ENCODE data around the gene DDI2.
"Not testable (repeated sequence)": the region's sequence is repeated elsewhere in the genome, so short reads cannot be mapped to it uniquely, and the experiment has no call there.

The DDI2 gene

GRCh38 chr1:15691434-15692032 is 74.3 kb downstream of the DDI2 start:
- Histone ChIP-seq H3K79me2 (ENCODE audit: control insufficient read depth, insufficient read depth, low read length, unreplicated experiment) (peaks cover 81% of the 10 kb centered on the region), H3K4me1 (ENCODE audit: control insufficient read depth, insufficient read depth, low read length, unreplicated experiment) (peaks cover 25% of the 10 kb centered on the region), H3K36me3 (ENCODE audit: insufficient read depth, low read length) (peaks cover 5% of the 10 kb centered on the region; the same call in 1 of the 2 replicates), H3K4me3 (ENCODE audit: low read depth, low read length) (no peak overlapping the region), H3K27me3 (ENCODE audit: insufficient read depth, low read length) (no peaks in the 10 kb centered on the region), H3K27ac (ENCODE audit: low read depth, low read length) (no peak overlapping the region), H2AFZ (ENCODE audit: low read length, unreplicated experiment) (no peak overlapping the region)

- Histone ChIP-seq H3K36me3 (ENCODE audit: insufficient read depth, low read length) (peaks cover 5% of the 10 kb centered on the region; the same call in 1 of the 2 replicates), H3K27me3 (ENCODE audit: insufficient read depth, low read length) (no peaks in the 10 kb centered on the region), H3K27ac (ENCODE audit: low read depth, low read length) (peak overlapping the region; percentile 8; the same call in 1 of the 2 replicates), H3K79me2 (ENCODE audit: control insufficient read depth, insufficient read depth, low read length, unreplicated experiment) (peaks cover 82% of the 10 kb centered on the region), H3K4me1 (ENCODE audit: control insufficient read depth, insufficient read depth, low read length, unreplicated experiment) (peaks cover 25% of the 10 kb centered on the region), H3K4me3 (ENCODE audit: low read depth, low read length) (no peak overlapping the region), H2AFZ (ENCODE audit: low read length, unreplicated experiment) (no peak overlapping the region)
Measured at GRCh38 chr1:15692121-15692682, 74.9 kb downstream of the DDI2 start.

DNA sequence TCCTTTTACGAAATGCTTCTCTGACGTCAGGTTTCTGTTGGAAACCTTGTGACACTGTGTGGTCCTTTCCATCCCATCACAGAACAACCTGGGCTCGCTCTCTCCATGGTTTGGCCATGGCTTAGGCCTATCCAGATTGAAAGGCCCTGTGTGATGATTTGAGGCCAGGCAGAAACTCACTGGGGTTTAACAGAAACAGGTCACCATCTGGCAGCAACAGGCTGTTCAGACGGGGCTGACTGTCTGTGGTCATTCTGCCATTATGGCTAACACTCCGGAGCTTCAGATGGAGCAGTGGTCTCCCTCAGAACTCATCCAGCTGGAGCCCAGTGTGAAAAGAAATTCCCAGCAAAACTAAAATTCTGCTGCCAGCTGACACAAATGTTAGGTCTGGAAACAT is 76.1 kb downstream of the DDI2 start:
- H3K4me3 ChIP-seq (ENCODE audit: low read depth, low read length), result no peak overlapping the region
- H2AFZ ChIP-seq (ENCODE audit: low read length, unreplicated experiment), result no peak overlapping the region
- peaks cover 21% of the 10 kb centered on the region for H3K4me1 ChIP-seq (ENCODE audit: control insufficient read depth, insufficient read depth, low read length, unreplicated experiment)
- H3K79me2 ChIP-seq (ENCODE audit: control insufficient read depth, insufficient read depth, low read length, unreplicated experiment), result peaks cover 77% of the 10 kb centered on the region
- H3K27ac ChIP-seq (ENCODE audit: low read depth, low read length), result no peak overlapping the region
- H3K36me3 ChIP-seq (ENCODE audit: insufficient read depth, low read length), result no peaks in the 10 kb centered on the region
- H3K27me3 ChIP-seq (ENCODE audit: insufficient read depth, low read length), result no peaks in the 10 kb centered on the region

- H3K36me3 ChIP-seq (ENCODE audit: insufficient read depth, low read length), result no peaks in the 10 kb centered on the region
- no peak overlapping the region for H3K4me3 ChIP-seq (ENCODE audit: low read depth, low read length)
- H3K27me3 ChIP-seq (ENCODE audit: insufficient read depth, low read length), result no peaks in the 10 kb centered on the region
- peaks cover 6% of the 10 kb centered on the region for H3K4me1 ChIP-seq (ENCODE audit: control insufficient read depth, insufficient read depth, low read length, unreplicated experiment)
- H3K27ac ChIP-seq (ENCODE audit: low read depth, low read length), result no peak overlapping the region
- no peak overlapping the region for H2AFZ ChIP-seq (ENCODE audit: low read length, unreplicated experiment)
- H3K79me2 ChIP-seq (ENCODE audit: control insufficient read depth, insufficient read depth, low read length, unreplicated experiment), result peaks cover 57% of the 10 kb centered on the region
Measured at GRCh38 chr1:15696956-15697521, 79.8 kb downstream of the DDI2 start.

DNA sequence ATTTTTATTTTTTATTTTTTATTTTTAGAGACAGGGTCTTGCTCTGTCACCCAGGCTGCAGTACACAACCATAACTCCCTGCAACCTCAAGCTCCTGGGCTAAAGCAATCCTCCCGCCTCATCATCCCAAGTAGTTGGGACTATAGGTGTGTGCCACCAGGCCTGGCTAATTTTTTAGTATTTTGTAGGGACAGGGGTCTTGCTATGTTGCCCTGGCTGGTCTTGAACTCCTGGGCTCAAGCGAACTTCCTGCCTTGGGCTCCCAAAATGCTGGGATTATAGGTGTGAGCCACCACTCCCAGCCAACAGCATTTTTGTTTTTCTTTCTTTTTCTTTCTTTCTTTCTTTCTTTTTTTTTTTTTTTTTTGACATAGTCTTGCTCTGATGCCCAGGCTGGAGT is 80.9 kb downstream of the DDI2 start:
- Histone ChIP-seq H3K27ac (ENCODE audit: low read depth, low read length) (no peak overlapping the region), H2AFZ (ENCODE audit: low read length, unreplicated experiment) (no peak overlapping the region), H3K36me3 (ENCODE audit: insufficient read depth, low read length) (no peaks in the 10 kb centered on the region), H3K27me3 (ENCODE audit: insufficient read depth, low read length) (no peaks in the 10 kb centered on the region), H3K4me3 (ENCODE audit: low read depth, low read length) (no peak overlapping the region), H3K4me1 (ENCODE audit: control insufficient read depth, insufficient read depth, low read length, unreplicated experiment) (peaks cover 5% of the 10 kb centered on the region), H3K79me2 (ENCODE audit: control insufficient read depth, insufficient read depth, low read length, unreplicated experiment) (peaks cover 49% of the 10 kb centered on the region)

- not testable (repeated sequence) for H3K4me3 ChIP-seq (ENCODE audit: low read depth, low read length); H3K27me3 ChIP-seq (ENCODE audit: insufficient read depth, low read length); H2AFZ ChIP-seq (ENCODE audit: low read length, unreplicated experiment); H3K36me3 ChIP-seq (ENCODE audit: insufficient read depth, low read length); H3K27ac ChIP-seq (ENCODE audit: low read depth, low read length)
- Histone ChIP-seq H3K79me2 (ENCODE audit: control insufficient read depth, insufficient read depth, low read length, unreplicated experiment) (peaks cover 45% of the 10 kb centered on the region), H3K4me1 (ENCODE audit: control insufficient read depth, insufficient read depth, low read length, unreplicated experiment) (peaks cover 15% of the 10 kb centered on the region)
Measured at GRCh38 chr1:15699321-15699720, 82.1 kb downstream of the DDI2 start.

DNA sequence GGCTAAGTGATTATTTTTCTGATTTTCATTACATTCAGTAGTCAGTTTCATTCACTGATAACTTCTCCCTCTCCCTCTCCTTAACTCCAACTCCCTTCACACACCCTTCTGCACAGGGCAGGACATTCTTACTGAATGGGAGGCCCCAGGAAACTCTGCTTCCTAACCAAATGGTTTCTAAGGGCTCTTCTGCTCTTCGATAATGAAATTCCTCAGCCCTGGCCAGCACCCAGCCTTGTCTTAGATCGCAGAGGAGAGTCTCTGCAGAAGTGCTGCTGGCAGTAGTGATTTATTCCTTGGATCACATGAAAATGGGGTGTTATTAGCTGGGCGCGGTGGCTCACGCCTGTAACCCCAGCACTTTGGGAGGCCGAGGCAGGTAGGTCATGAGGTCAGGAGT is 83.2 kb downstream of the DDI2 start:
- Histone ChIP-seq H3K27me3 (ENCODE audit: insufficient read depth, low read length) (no peaks in the 10 kb centered on the region), H3K27ac (ENCODE audit: low read depth, low read length) (no peak overlapping the region), H3K4me1 (ENCODE audit: control insufficient read depth, insufficient read depth, low read length, unreplicated experiment) (peaks cover 18% of the 10 kb centered on the region), H3K36me3 (ENCODE audit: insufficient read depth, low read length) (peaks cover 3% of the 10 kb centered on the region; the same call in 1 of the 2 replicates), H3K79me2 (ENCODE audit: control insufficient read depth, insufficient read depth, low read length, unreplicated experiment) (peaks cover 48% of the 10 kb centered on the region), H3K4me3 (ENCODE audit: low read depth, low read length) (no peak overlapping the region), H2AFZ (ENCODE audit: low read length, unreplicated experiment) (no peak overlapping the region)

GRCh38 chr1:15701784-15702183 is 84.5 kb downstream of the DDI2 start:
- peaks cover 55% of the 10 kb centered on the region for H3K79me2 ChIP-seq (ENCODE audit: control insufficient read depth, insufficient read depth, low read length, unreplicated experiment)
- no peak overlapping the region for H2AFZ ChIP-seq (ENCODE audit: low read length, unreplicated experiment)

GRCh38 chr1:15702722-15703550 is 85.7 kb downstream of the DDI2 start:
- no peaks in the 10 kb centered on the region for H3K27me3 ChIP-seq (ENCODE audit: insufficient read depth, low read length)
- H3K36me3 ChIP-seq (ENCODE audit: insufficient read depth, low read length), result peaks cover 6% of the 10 kb centered on the region; the same call in 1 of the 2 replicates
- H2AFZ ChIP-seq (ENCODE audit: low read length, unreplicated experiment), result peak overlapping the region; percentile 48
- peaks cover 18% of the 10 kb centered on the region for H3K4me1 ChIP-seq (ENCODE audit: control insufficient read depth, insufficient read depth, low read length, unreplicated experiment)
- H3K27ac ChIP-seq (ENCODE audit: low read depth, low read length), result peak overlapping the region; percentile 89
- H3K4me3 ChIP-seq (ENCODE audit: low read depth, low read length), result peak overlapping the region; percentile 57
- peaks cover 53% of the 10 kb centered on the region for H3K79me2 ChIP-seq (ENCODE audit: control insufficient read depth, insufficient read depth, low read length, unreplicated experiment)

More at GRCh38 chr1:15701784-15702183, 84.5 kb downstream of the DDI2 start:
- H3K36me3 ChIP-seq (ENCODE audit: insufficient read depth, low read length), result peaks cover 6% of the 10 kb centered on the region; the same call in 1 of the 2 replicates
- H3K27me3 ChIP-seq (ENCODE audit: insufficient read depth, low read length), result no peaks in the 10 kb centered on the region
- no peak overlapping the region for H3K27ac ChIP-seq (ENCODE audit: low read depth, low read length)
- no peak overlapping the region for H3K4me3 ChIP-seq (ENCODE audit: low read depth, low read length)
- peaks cover 18% of the 10 kb centered on the region for H3K4me1 ChIP-seq (ENCODE audit: control insufficient read depth, insufficient read depth, low read length, unreplicated experiment)

GRCh38 chr1:15703562-15703961 is 86.3 kb downstream of the DDI2 start:
- Histone ChIP-seq H3K4me1 (ENCODE audit: control insufficient read depth, insufficient read depth, low read length, unreplicated experiment) (peaks cover 18% of the 10 kb centered on the region), H3K27ac (ENCODE audit: low read depth, low read length) (peak overlapping the region; percentile 89)

More at GRCh38 chr1:15703562-15703961, 86.3 kb downstream of the DDI2 start:
- Histone ChIP-seq H3K36me3 (ENCODE audit: insufficient read depth, low read length) (peaks cover 6% of the 10 kb centered on the region; the same call in 1 of the 2 replicates), H3K4me3 (ENCODE audit: low read depth, low read length) (peak overlapping the region; percentile 57), H2AFZ (ENCODE audit: low read length, unreplicated experiment) (peak overlapping the region; percentile 48), H3K27me3 (ENCODE audit: insufficient read depth, low read length) (no peaks in the 10 kb centered on the region), H3K79me2 (ENCODE audit: control insufficient read depth, insufficient read depth, low read length, unreplicated experiment) (peaks cover 58% of the 10 kb centered on the region)

Data from ACC112 (cell line).